SK-N-SH (cell line): ENCODE measurements around the gene TNK2. TPM values are rescaled to one million over a fixed set of nuclear protein-coding genes. Genes with fewer than 3 reads are reported as not detected.

Experiments used
- CTCF ChIA-PET: fragments of 300-600, 350-600 bp; formaldehyde crosslinking; extraction: SDS; loops from one replicate; lab custom pipeline; 2021; lab: Yijun Ruan, JAX
- POLR2A ChIA-PET: fragments of 350-600 bp; sonication (Branson Sonifier 250); formaldehyde crosslinking; extraction: SDS; loops from one replicate; lab custom pipeline; 2020; ENCODE audit warnings: antibody characterized with exemption, inconsistent platforms; lab: Yijun Ruan, JAX
- DNase-seq: peaks from one replicate; pipeline ENCODE4 v3.0.0; 2012
- H2AFZ ChIP-seq: fragments of 200-600 bp; sonication (generic); 2 replicates; pipeline ENCODE4 v1.8.1; 2016; ENCODE audit warnings: antibody characterized with exemption, mild to moderate bottlenecking, low read depth
- H3F3A ChIP-seq: fragments of 200-600 bp; sonication (generic); replicated peaks from 2 replicates; pipeline ENCODE3; 2016; ENCODE audit warnings: antibody characterized with exemption, mild to moderate bottlenecking; ENCODE audit not compliant: insufficient read depth
- H3K27ac ChIP-seq, 2 experiments: fragments of 200-500 bp in 1 of 2; fragments of 200-600 bp in 1 of 2; sonication (Bioruptor generic) in 1 of 2; sonication (generic), shearing (Covaris generic) in 1 of 2; 2 replicates each; pipeline versions ENCODE4 v1.5.1 to v1.6.1; 2014 to 2016; ENCODE audit warnings: low read depth in 2 of 2, inconsistent platforms in 1 of 2, low read length in 1 of 2, mild to moderate bottlenecking in 1 of 2, mixed read lengths in 1 of 2
- H3K27me3 ChIP-seq: fragments of 200-600 bp; sonication (generic), shearing (Covaris generic); 2 replicates; pipeline ENCODE4 v1.6.1; 2016; ENCODE audit warnings: mixed run types; ENCODE audit not compliant: insufficient read depth
- H3K36me3 ChIP-seq, 2 experiments: fragments of 200-500 bp in 1 of 2; fragments of 200-600 bp in 1 of 2; sonication (Bioruptor generic) in 1 of 2; sonication (generic) in 1 of 2; replicated peaks in 1 of 2; 2 replicates each; pipeline versions ENCODE3 to v1.5.1; 2014 to 2016; ENCODE audit warnings: low read length in 1 of 2, mild to moderate bottlenecking in 1 of 2; ENCODE audit not compliant: insufficient read depth in 2 of 2, control insufficient read depth in 1 of 2
- H3K4me1 ChIP-seq, 2 experiments: fragments of 200-500 bp in 1 of 2; fragments of 200-600 bp in 1 of 2; sonication (Bioruptor generic) in 1 of 2; sonication (generic), shearing (Covaris generic) in 1 of 2; 2 replicates each; pipeline versions ENCODE4 v1.5.1 to v1.6.1; 2014 to 2016; ENCODE audit warnings: low read depth in 1 of 2, low read length in 1 of 2, mixed run types in 1 of 2; ENCODE audit not compliant: insufficient read depth in 2 of 2, control insufficient read depth in 1 of 2
- H3K4me2 ChIP-seq: fragments of 200-600 bp; sonication (generic), shearing (Covaris generic); 2 replicates; pipeline ENCODE4 v1.6.1; 2017; ENCODE audit warnings: mixed run types
- H3K4me3 ChIP-seq, 2 experiments: fragments of 200-500 bp in 1 of 2; fragments of 200-600 bp in 1 of 2; sonication (Bioruptor generic) in 1 of 2; sonication (generic), shearing (Covaris generic) in 1 of 2; 2 replicates each; pipeline versions ENCODE4 v1.5.1 to v1.8.1; 2014 to 2016; ENCODE audit warnings: low read depth in 2 of 2, inconsistent platforms in 1 of 2, low read length in 1 of 2, mild to moderate bottlenecking in 1 of 2, mixed read lengths in 1 of 2, moderate library complexity in 1 of 2
- H3K79me2 ChIP-seq: fragments of 200-600 bp; sonication (generic); 2 replicates; pipeline ENCODE4 v1.8.1; 2017; ENCODE audit warnings: mild to moderate bottlenecking; ENCODE audit not compliant: insufficient read depth
- H3K9ac ChIP-seq: fragments of 200-600 bp; sonication (generic); 2 replicates; pipeline ENCODE4 v1.6.1; 2017; ENCODE audit warnings: mixed run types
- H3K9me2 ChIP-seq: fragments of 200-600 bp; sonication (generic); 2 replicates; pipeline ENCODE4 v1.6.1; 2017; ENCODE audit warnings: mixed run types
- H3K9me3 ChIP-seq: fragments of 200-600 bp; sonication (generic); 2 replicates; pipeline ENCODE4 v1.6.1; 2017; ENCODE audit warnings: mixed run types, mild to moderate bottlenecking, moderate library complexity
- H4K20me1 ChIP-seq: fragments of 200-600 bp; sonication (generic); 2 replicates; pipeline ENCODE4 v1.6.1; 2017; ENCODE audit warnings: mild to moderate bottlenecking, mixed run types; ENCODE audit not compliant: insufficient read depth
- CHD2 ChIP-seq: fragments of 150-350 bp; IDR thresholded peaks from 2 replicates; pipeline ENCODE4 v1.6.1; 2018; ENCODE audit warnings: low read length; ENCODE audit not compliant: partially characterized antibody
- CTCF ChIP-seq: fragments of 200-600 bp; sonication (generic); IDR thresholded peaks from 2 replicates; pipeline ENCODE4 v1.6.1; 2017; ENCODE audit warnings: antibody characterized with exemption, mild to moderate bottlenecking, moderate library complexity
- ELF1 ChIP-seq: IDR thresholded peaks from 2 replicates; pipeline ENCODE4 v1.4.0; 2012
- EP300 ChIP-seq, 2 experiments: IDR thresholded peaks; 2 replicates each; pipeline versions ENCODE4 v1.4.0 to v1.6.1; 2012; ENCODE audit warnings: borderline replicate concordance in 1 of 2, low read depth in 1 of 2, low read length in 1 of 2
- FOXJ3 ChIP-seq: sonication (generic); formaldehyde crosslinking; IDR thresholded peaks from 2 replicates; pipeline ENCODE4 v1.5.1; 2020; ENCODE audit warnings: mild to moderate bottlenecking, missing genetic modification reagents
- FOXM1 ChIP-seq: IDR thresholded peaks from 2 replicates; pipeline ENCODE4 v1.4.0; 2012; ENCODE audit warnings: low read depth, mild to moderate bottlenecking
- GABPA ChIP-seq: IDR thresholded peaks from 2 replicates; pipeline ENCODE4 v1.4.0; 2012; ENCODE audit warnings: low read depth, mild to moderate bottlenecking
- GATA2 ChIP-seq: sonication (generic); formaldehyde crosslinking; IDR thresholded peaks from 2 replicates; pipeline ENCODE4 v1.5.0; 2020; ENCODE audit warnings: mild to moderate bottlenecking, missing genetic modification reagents
- POLR2AphosphoS5 ChIP-seq: IDR thresholded peaks from 2 replicates; pipeline ENCODE4 v1.6.1; 2012; ENCODE audit warnings: low read depth, low read length
- RCOR1 ChIP-seq: fragments of 150-350 bp; IDR thresholded peaks from 2 replicates; pipeline ENCODE4 v1.6.1; 2017; ENCODE audit warnings: antibody characterized with exemption, low read length
- REST ChIP-seq: IDR thresholded peaks from 2 replicates; pipeline ENCODE4 v1.6.1; 2012; ENCODE audit warnings: mild to moderate bottlenecking, low read depth, low read length, moderate library complexity
- RXRA ChIP-seq: IDR thresholded peaks from 2 replicates; pipeline ENCODE4 v1.4.0; 2012; ENCODE audit warnings: low read depth, mild to moderate bottlenecking, borderline replicate concordance
- TAF1 ChIP-seq: IDR thresholded peaks from 2 replicates; pipeline ENCODE4 v1.6.1; 2012; ENCODE audit warnings: low read depth, mild to moderate bottlenecking, low read length, moderate library complexity, borderline replicate concordance
- TCF12 ChIP-seq: IDR thresholded peaks from 2 replicates; pipeline ENCODE4 v1.4.0; 2012
- USF1 ChIP-seq: IDR thresholded peaks from 2 replicates; pipeline ENCODE4 v1.4.0; 2012; ENCODE audit warnings: low read depth, borderline replicate concordance
- ZBTB33 ChIP-seq: IDR thresholded peaks from 2 replicates; pipeline ENCODE4 v1.4.0; 2012; ENCODE audit warnings: low read depth, borderline replicate concordance
- WGBS: methylation state at CpG from one replicate; pipeline ENCODE4 v1.1.6; 2017; ENCODE audit warnings: low lambda C conversion rate; 5-methylcytosine and 5-hydroxymethylcytosine counted together
- polyA plus RNA-seq, 3 experiments: library from polyadenylated mRNA; depleted of rRNA; stranded (reverse); fragments of >200 nt; gene quantifications; 2 replicates each; pipeline ENCODE4 v1.2.3, GENCODE V29; 2012

The TNK2 gene
- polyA plus RNA-seq, 1 of the 3 experiments (the other 2 are of a cell fraction): 17.3 TPM

- WGBS: 76% methylated on average over 13 of the region's 13 CpGs
- no peak overlapping the region for H3K27ac ChIP-seq
- H3K4me3 ChIP-seq: no peak overlapping the region
- H3K4me1 ChIP-seq: peaks cover 0 to 3% of the 10 kb centered on the region in 2 experiments; a peak in 1 of 4 replicates
- CTCF ChIA-PET: interaction anchor here (0.6 to 16.4 kb wide), 3 partner anchors 40 to 80 kb away, joined by 3 to 606 read pairs (median 102); partner anchors contain the start of gene TNK2
- H3K4me2 ChIP-seq: no peak overlapping the region
- no peaks in the 10 kb centered on the region for H3K27me3 ChIP-seq
- POLR2A ChIA-PET: no interaction called here
- DNase-seq: no peak
- no peak overlapping the region for H2AFZ ChIP-seq
- H3F3A ChIP-seq: no peaks in the 10 kb centered on the region
- H3K36me3 ChIP-seq: no peaks in the 10 kb centered on the region
- no peaks in the 10 kb centered on the region for H4K20me1 ChIP-seq
- no peak for TF ChIP-seq RXRA
- TF ChIP-seq CTCF: no peak
- no peak for TF ChIP-seq USF1
- no peak for TF ChIP-seq REST
- no peak for TF ChIP-seq FOXJ3
- TF ChIP-seq EP300 (IDR thresholded peaks at IDR 0.05; ENCODE audit: borderline replicate concordance in 1 of 2, low read depth in 1 of 2, low read length in 1 of 2): no peak
- TF ChIP-seq CHD2: no peak
- TF ChIP-seq FOXM1: no peak
- no peak for TF ChIP-seq GATA2
- no peak for TF ChIP-seq RCOR1
- TF ChIP-seq GABPA: no peak
- no peak for TF ChIP-seq TAF1
- no peak for TF ChIP-seq ELF1
- no peak for TF ChIP-seq TCF12
- no peak for TF ChIP-seq POLR2AphosphoS5
- TF ChIP-seq ZBTB33: no peak
- no peak overlapping the region for H3K9ac ChIP-seq
- no peaks in the 10 kb centered on the region for H3K79me2 ChIP-seq
- H3K9me2 ChIP-seq: no peaks in the 10 kb centered on the region
- H3K9me3 ChIP-seq: no peaks in the 10 kb centered on the region
Measured at GRCh38 chr3:195855471-195856409, 52.6 kb downstream of the TNK2 start.
